ENCODE data around the gene ATP2C2.

GRCh38 chr16:84486551-84487235 is 118.4 kb downstream of the ATP2C2 start:
- TF ChIP-seq STAT6 (CRISPR knock-in tag; conservative IDR thresholded peaks at IDR 0.05; ENCODE audit: low read depth) (no peak), CTCF (IDR thresholded peaks at IDR 0.05) (no peak), ARID4B (CRISPR knock-in tag; IDR thresholded peaks at IDR 0.05; ENCODE audit: borderline replicate concordance) (no peak), ZMAT4 (CRISPR knock-in tag; IDR thresholded peaks at IDR 0.05) (no peak), ZBTB21 (CRISPR knock-in tag; IDR thresholded peaks at IDR 0.05; ENCODE audit: borderline replicate concordance) (no peak), ATF2 (CRISPR knock-in tag; IDR thresholded peaks at IDR 0.05; ENCODE audit: borderline replicate concordance, low read depth) (no peak), E2F4 (CRISPR knock-in tag; IDR thresholded peaks at IDR 0.05; ENCODE audit: borderline replicate concordance, low read depth) (no peak), PREB (CRISPR knock-in tag; IDR thresholded peaks at IDR 0.05; ENCODE audit: borderline replicate concordance) (no peak), NR1H2 (CRISPR knock-in tag; IDR thresholded peaks at IDR 0.05) (no peak)

All from WTC11 (cell line).